Peyer's patch (tissue), 4 donors: Measurements from ENCODE around the gene DGKQ.

Experiments used
- POLR2A ChIP-seq, 2 donors: fragments of 450-650 bp; IDR thresholded peaks; one replicate each; pipeline ENCODE4 v1.5.1; 2017; ENCODE audit warnings: antibody characterized with exemption in 2 of 2, mild to moderate bottlenecking in 2 of 2, moderate library complexity in 2 of 2
- TF ChIP-seq, protein P1 (sequence below), 6 experiments: fragments of 450-650 bp in 4 of 6; fragments of 200-600 bp in 2 of 6; sonication (generic) in 1 of 6; IDR thresholded peaks; one replicate each; pipeline ENCODE4 v1.5.1; 2017 to 2019; ENCODE audit warnings: antibody characterized with exemption in 6 of 6, mild to moderate bottlenecking in 3 of 6, moderate library complexity in 1 of 6

- TF ChIP-seq, protein P1, sequence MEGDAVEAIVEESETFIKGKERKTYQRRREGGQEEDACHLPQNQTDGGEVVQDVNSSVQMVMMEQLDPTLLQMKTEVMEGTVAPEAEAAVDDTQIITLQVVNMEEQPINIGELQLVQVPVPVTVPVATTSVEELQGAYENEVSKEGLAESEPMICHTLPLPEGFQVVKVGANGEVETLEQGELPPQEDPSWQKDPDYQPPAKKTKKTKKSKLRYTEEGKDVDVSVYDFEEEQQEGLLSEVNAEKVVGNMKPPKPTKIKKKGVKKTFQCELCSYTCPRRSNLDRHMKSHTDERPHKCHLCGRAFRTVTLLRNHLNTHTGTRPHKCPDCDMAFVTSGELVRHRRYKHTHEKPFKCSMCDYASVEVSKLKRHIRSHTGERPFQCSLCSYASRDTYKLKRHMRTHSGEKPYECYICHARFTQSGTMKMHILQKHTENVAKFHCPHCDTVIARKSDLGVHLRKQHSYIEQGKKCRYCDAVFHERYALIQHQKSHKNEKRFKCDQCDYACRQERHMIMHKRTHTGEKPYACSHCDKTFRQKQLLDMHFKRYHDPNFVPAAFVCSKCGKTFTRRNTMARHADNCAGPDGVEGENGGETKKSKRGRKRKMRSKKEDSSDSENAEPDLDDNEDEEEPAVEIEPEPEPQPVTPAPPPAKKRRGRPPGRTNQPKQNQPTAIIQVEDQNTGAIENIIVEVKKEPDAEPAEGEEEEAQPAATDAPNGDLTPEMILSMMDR (IDR thresholded peaks at IDR 0.05): no peak
- TF ChIP-seq POLR2A (IDR thresholded peaks at IDR 0.05): no peak
Measured at GRCh38 chr4:911871-912490, 61.4 kb downstream of the DGKQ start.
